OCI-LY3 (cell line): ENCODE data around the gene R3HDM1.

Source experiments
- CTCF ChIP-seq: fragments of 200-600, 300-600 bp; sonication (generic); IDR thresholded peaks from 2 replicates; pipeline ENCODE4 v1.5.1; 2014; ENCODE audit warnings: antibody characterized with exemption, low read length, low read depth
- EZH2phosphoT487 ChIP-seq: fragments of 200-600 bp; shearing (Covaris generic); IDR thresholded peaks from 2 replicates; pipeline ENCODE4 v1.6.1; 2018; ENCODE audit warnings: antibody characterized with exemption, mixed run types, low read depth

- no peak for TF ChIP-seq CTCF
- no peak for TF ChIP-seq EZH2phosphoT487
Measured at GRCh38 chr2:135676031-135676430, 144.7 kb downstream of the R3HDM1 start.
